Measurements from ENCODE around the gene WDR45B.
"Not testable (repeated sequence)": the region's sequence is repeated elsewhere in the genome, so short reads cannot be mapped to it uniquely, and the experiment has no call there.

Gene WDR45B

DNA sequence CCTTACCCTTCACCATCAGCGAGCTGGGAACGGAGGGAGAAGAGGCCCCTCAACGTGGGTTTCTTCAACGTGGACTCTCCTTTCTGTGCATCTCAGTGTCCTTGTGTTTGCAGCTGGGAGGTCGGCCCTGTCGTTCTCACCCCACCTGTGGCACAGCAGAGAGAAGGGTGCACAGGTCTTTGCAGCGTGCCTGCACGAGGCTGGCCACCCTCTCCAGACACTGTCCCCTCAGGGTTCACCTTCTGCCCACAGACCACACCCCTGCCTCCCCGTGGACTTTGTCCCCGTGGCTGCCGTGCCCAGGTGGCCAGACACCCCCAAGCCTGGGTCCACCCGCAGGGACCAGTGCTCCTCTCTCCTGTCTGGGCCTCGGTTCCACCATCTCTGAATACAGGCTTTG, 7.3 kb upstream of the WDR45B start:
- no peak for DNase-seq

DNA sequence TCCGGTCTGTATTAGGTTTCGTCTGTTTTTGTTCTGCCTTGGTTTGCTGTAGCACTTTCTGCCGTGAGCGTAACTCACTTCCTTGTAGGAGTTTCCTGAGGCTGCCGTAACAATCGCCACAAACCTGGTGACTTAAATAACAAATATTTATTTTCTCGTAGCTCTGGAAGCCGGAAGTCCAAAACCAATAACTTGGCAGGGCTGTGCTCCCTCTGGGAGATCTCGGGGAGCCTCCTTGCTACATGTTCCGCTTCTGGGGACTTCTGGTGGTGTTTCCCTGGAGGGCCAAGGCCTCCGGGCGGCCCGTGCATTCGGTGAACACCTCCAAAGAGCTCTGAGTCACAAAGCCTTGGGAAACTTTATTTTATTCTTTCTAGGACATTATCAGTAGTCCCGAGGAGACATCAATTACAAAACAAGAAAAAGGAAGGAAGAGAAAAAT, 6.8 kb upstream of the WDR45B start:
- DNase-seq, result no peak

DNA sequence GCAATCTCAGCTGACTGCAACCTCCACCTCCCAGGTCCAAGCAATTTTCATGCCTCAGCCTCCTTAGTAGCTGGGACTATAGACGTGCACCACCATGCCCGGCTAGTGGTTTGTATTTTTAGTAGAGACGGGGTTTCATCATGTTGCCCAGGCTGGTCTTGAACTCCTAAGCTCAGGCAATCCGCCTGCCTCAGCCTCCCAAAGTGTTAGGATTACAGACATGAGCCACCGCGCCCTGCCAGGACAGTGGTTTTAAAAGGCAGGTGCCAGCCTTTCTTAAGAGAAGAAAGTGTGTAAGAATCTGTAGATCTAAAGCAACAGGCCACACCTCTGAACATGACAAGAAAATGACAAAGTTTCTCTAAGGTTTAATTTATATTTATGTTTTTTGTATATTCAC, 6.4 kb upstream of the WDR45B start:
- not testable (repeated sequence) for DNase-seq

DNA sequence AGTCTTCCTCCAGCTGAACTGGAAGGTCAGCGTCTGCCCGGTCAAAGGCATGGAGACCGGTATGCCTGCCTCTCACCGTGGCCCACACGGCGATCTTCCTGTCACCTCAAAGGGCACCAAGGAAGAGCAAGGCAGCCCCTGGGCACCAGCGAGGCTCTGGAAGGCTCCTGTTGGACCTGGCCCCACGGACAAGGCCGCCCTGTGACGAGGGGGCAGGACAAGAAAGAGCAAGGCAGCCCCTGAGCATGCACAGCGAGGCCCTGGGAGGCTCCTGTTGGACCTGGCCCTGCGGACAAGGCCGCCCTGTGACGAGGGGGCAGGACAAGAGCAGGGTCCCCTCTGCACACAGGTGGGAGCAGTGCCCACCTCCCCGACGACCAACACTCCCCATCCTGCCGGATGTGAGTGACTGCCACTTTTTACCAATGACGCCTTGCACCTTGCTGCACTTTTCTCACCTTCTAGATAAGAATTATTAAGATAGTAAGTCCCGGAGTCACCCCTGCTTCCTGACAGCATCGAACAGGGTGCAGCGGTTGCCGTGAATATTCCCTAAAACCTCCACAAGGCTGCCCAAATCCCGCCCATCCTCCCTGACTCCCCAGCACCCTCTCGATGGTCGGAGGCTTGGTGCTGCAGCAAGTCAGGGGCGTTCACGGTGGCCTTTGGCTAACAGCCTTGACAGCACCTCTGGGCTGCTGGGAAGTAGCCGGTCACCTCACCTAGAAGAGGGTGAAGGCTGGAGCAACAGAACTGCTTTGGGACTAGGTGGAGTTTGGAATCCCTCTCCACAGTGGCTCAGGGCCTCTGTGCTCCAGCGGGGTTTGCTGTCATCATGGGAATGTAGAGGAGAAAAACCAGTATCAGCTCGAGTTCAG, 5.6 kb upstream of the WDR45B start:
- DNase-seq, result no peak

DNA sequence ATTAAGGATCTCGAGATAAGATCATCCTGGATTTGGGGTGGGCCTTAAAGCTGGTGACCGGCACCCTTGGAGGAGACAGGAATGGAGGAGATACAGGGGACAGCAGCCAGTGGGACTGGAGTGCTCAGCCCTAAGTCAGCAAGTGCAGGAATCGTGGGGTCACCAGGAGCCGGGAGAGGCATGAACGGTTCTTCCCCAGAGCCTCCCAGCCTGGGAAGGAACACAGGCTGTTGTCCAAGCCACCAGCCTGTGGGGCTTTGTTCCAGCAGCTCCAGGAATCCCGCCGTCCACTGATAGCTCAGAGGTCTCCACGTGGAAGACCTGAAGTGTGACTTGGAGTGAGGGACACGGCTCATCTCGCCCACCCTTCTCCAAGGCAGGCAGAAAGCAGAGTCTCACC, 2.5 kb upstream of the WDR45B start:
- DNase-seq, result no peak

DNA sequence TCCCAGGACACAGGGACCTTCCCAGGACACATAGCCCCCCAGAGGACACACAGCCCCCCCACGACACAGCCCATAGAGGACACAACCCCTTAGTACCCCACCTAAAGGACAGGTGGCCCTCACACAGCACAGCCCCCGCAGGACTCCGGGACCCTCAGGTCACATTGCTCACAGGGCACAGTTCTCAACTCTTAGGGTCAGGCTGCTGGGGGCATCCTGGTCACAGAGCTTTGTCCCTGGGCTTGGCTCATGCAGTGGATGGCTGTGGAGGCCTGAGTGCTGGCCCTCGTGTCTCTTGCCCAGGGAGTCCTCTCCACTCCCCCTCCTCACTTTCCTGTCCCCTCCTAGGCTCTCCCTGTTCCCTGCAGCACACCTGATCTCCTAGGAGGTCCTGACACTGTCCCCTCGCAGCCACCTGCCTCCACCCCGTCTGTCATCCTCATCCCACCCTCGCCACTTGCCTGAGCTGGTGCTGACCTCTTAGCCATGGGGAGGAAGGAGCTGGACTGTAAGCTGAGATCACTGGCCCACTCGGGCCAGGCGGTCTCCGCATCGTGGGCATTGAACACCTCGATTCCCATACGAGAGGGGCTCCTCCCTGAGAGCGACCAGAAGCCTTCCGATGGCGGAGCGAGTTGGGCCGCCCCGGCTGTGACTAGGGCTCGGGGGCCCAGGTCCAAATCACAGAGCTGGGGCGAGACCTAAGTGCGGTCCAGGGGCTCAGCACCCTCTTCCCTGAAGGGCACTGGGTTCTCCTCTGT, 1.4 kb upstream of the WDR45B start:
- no peak for DNase-seq

DNA sequence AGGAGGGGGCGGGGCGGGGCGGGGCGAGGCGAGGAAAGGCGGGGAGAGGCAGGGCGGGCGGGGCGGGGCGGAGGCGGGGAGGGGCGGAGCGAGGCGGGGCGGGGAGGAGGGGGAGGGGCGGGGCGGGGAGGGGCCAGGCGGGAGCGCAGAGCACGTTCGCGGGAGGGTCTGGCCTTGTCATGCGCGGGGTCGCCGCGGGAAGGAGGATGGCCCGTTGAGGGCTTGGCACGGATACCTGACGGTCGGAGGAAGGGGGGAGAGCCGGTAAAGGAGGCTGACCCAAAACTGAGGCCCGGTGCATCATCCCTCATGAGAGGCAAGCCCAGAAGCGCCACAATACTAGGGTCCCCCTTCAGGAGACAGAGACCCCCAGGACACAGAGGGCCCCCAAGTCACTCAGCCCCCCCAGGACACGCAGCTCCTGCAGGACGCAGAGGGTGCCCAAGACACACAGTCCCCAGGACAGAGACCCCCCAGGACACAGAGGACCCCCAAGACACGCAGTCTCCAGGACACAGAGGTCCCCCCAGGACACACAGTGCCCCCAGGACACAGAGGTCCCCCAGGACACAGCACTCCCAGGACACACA, 593 bp upstream of the WDR45B start:
- peak; percentile 3 for DNase-seq

DNA sequence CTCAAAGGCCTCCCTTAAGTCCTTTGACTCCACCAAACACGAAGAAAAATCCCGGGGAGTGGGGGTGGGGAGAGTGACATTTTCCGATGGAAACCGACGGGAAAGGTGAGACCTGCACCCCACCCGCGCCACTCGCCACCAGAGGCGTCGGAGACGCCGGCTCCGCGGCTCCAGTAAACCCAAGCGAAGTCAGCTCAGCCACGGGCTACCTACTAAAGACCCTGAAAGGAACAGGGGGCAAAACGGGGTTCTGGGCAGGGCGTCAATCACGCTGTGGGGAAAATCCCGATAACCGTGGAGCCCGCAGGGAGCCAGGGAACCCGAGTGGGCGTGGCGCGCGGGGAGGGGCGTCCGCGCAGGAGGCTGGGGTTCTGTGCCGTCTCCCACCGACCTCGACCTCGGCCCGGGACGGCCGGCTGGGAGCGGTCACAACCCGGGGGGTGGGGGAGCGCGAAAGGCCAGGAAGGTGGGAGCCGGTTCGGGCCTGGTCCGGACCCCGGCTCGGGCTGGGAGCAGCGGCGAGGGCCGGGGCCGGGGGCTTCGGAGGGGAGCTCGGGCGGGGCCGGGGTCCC, 565 bp downstream of the WDR45B start:
- DNase-seq, result no peak

DNA sequence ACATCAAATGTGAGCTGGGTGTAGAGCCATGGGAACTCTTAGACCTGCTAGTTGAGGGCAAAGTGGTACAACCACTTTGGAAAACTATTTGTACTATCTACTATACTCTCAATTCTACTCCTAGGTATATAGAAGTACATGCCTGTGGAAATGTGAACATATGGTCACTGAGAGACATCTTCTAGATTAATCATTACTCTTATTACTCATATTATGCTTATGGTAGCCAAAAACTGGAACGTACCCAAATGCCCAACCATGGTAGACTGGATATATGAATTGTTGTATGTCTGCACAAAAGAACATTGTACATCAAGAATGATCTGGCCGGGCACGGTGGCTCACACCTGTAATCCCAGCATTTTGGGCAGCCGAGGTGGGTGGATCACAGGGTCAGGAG, 2.7 kb downstream of the WDR45B start:
- DNase-seq, result no peak

DNA sequence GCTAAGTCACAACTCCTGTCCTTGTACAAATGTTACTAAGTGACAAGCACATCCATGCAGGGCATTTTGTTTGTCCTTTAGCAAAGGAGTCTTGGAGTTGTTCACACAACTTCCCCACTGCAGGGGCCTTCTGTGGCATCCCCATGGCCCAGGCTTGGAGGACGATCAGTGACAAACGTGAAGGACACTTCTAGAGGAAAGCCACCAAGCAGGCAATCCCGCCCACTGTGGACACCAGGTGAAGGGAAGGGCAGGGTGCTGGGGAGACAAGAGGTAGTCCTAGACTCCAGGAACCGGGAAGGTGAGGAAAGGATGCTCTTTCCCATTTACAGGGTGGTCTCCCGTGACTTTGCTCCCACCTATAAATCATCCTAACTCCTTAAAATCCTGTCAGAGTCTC, 4.1 kb downstream of the WDR45B start:
- DNase-seq, result no peak

DNA sequence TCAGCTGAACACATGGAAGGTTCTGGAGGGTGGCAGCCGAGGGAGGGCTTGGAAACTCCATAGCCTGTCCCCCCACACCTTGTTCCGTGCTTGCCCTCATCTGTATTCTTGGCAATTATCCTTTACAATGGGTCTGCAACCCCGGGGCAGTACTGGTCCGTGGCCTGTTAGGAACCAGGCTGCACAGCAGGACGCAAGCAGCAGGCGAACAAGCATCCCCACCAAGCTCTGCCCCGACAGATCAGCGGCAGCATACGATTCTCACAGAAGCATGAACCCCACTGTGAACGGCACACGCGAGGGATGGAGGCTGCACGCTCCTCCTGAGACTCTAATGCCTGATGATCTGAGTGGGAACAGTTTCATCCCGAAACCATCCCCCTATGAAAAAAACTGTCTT, 6.2 kb downstream of the WDR45B start:
- DNase-seq, result no peak

DNA sequence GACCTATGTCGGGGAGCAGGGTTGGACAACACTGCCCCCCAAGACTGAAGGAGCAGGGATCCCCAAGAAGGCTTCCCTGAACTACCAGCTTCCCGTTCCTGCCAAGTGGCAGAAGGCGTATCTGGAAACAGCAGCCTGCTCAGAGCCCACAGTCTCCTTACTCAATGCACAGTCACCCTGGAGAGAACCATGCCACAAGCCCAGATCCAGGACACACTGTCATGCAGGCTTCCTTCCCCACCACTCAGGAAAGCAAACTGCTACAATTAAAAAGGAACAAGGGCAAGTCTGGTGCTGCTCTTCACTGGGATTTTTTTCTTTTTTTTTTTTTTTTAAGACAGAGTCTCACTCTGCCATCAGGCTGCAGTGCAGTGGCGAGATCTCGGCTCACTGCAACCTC, 8.2 kb downstream of the WDR45B start:
- no peak for DNase-seq

DNA sequence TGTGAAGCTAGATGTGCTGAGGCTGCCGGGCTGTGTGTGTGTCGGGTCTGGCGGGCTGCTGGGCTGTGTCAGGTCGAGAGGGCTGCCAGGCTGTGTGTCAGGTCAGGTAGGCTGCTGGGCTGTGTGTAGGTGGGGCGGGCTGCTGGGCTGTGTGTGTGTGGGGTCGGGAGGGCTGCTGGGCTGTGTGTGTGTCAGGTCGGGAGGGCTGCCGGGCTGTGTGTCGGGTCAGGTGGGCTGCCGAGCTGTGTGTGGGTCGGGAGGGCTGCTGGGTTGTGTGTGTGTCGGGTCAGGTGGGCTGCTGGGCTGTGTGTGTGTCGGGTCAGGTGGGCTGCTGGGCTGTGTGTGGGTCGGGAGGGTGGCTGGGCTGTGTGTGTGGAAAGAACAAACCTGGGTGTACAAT, 8.6 kb downstream of the WDR45B start:
- DNase-seq, result no peak

DNA sequence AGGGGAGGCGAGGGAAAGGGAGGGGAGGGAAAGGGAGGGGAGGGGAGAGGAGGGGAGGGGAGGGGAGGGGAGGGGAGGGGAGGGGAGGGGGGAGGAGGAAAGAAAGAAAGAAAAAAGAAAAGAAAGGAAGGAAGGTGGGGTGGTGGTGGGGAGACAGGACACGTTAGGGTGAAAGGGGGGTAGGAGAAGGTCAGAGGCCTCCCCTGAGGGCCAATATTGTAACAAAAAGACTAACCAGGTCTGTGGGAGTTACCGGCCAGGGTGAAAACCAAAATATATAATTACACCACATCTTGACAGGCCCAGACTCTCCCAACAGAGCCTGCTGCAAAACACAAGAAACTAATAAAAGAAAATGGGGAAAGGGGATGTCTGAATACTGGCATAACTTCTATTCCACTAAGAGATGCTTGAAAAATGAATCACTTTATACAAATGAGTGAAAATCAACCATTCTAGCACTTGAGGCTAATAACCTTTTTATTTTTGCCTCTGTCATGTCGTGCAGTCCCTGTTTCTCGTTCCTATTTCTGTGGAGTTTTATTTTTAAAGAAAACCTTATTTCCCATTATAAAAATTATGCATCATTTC, 10.0 kb downstream of the WDR45B start:
- no peak for DNase-seq

DNA sequence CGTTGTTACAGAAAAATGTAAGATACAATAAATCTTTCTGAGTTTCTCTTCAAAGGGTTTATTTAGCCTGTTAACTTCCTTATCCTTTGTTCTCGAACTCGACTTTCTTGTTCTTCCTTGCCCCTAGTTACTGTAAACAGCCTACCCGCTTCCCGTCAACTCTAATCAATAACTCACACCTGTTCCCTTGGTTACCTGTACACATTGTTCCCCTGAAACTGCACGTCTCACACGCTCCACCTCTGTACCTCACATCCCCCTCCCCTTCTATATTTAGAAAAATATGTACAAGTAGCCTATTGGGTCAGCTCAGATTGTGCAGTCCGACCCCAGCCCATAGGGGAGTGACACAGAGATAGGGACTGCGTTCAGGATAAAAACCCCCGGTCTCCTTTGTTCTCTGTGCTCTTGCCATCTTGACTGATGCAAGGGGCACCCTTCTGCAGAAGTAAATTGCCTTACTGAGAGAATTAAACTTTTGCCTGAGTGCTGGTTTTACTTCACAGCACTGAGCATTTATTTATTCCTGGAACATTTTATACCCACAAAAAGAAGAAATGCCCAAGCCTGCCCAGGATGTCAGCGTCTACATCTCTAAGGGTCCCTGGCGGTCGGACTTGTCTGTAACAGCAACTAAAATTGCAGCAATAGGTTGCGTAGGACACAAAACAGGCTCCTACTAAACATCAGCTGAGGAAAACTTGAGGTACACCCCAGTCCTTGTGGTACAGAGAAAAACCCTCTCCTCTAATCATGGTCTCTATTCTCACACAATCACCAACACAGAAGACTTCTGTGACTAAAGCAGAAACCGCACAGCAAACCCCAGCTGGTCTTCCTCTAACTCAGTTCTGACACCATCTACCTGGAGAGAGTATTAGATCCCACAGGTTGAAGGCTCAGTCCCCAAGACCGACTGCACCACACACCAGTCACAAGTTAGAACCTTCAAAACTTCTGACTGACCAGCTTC, 11.3 kb downstream of the WDR45B start:
- DNase-seq, result no peak

DNA sequence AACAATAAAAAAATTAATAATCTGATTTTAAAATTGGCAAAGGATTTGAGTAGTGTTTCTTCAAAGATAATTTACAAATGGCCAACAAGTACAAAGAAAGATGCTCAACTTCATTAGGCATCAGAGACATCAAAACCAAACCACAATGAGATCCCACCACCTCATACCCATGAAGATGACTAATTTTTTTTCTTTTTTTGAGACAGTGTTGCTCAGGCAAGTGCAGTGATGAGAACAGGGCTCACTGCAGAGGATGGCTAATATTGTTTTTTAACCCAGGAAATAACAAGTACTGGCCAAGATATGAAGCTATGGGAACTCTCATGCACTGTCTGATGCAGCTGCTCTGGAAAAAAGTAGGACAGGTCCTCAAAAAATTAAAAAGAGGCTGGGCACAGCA, 14.9 kb downstream of the WDR45B start:
- DNase-seq, result no peak

DNA sequence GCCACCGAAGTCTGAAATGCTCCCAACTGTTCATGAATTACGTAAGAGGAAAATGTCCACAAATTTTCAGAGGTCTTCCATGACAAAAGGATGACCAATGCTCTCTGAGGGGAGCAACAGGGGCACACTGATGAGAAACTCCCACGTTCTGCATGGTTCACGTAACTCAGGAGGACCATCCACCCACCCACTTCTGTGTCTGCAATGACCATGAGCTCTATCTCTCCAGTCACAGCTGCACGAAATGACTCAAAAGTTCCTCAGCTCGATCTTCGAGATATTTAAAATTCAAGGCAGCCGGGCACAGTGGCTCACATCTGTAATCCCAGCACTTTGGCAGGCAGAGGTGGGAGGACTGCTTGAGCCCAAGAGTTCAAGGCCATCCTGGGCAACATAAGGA, 15.8 kb downstream of the WDR45B start:
- no peak for DNase-seq

DNA sequence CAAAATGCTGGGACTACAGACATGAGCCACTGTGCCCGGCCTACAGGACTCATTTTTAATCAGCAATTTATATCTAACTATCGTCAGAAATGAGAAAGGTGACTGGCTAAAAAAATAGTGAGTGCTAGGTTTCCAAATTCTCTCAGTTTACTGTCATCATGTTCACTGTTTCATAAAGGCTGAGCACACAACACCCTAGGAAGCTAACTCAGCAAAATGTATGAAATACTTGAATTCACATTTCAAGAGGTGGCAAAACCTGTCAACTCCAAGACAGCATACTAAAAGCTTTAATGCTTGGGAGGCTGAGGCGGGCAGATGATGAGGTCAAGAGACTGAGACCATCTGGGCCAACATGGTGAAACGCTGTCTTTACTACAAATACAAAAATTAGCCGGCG, 16.7 kb downstream of the WDR45B start:
- no peak for DNase-seq

DNA sequence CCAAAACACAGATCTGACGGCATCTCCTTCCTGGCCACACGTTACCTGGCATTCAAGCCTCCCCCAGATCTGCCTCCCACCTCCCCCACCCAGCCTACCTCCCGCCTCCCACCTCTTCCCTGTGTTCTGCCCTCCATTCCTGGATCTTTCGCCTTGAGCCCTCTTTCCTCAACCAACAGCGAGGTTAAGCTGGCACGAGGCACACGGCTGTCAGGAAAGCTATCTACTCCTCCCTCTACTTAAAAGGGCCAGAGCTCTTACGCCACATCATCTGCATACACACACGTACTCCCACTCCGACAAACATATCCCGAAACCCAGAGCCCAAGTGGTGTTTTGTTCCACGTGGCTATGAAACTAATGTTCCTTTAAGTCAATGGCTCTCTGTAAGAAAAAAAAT, 18.0 kb downstream of the WDR45B start:
- DNase-seq, result no peak

DNA sequence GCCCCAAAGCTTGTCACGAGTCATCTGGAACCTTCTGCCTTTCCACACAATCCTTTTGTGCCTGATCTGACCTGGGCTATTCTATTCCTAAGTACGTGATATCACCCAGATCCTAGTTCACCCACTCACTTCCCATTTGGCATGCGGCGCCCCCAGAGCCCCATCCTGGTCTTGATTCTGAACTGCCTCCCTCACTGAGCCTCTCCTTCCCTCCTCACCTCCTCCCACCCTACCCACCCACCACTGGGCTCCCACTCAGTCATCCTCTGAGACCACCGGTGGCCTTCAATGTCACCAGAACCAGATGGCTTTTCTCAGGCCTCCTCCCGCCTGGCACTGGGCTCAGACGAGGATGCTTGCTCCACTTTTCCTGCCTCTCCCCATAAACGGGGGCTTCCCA, 18.5 kb downstream of the WDR45B start:
- DNase-seq, result no peak

DNA sequence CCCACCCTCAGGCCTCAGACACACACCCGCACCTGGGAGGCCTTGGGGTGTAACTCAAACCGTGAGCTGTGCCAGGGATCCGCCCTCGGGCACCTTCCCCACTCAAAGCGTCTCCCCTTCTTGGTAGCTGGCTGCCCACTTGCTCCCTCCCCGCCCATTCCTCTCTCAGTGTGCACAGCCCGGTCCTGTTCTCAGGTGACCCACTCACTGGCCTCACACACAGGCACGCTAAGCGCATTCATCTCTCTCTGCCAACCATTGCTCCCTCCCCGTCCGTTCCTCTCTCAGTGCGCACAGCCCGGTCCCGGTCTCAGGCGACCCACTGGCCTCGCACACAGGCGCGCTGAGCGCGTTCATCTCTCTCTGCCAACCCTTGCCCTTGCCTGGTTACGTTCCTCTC, 20.8 kb downstream of the WDR45B start:
- DNase-seq, result no peak

DNA sequence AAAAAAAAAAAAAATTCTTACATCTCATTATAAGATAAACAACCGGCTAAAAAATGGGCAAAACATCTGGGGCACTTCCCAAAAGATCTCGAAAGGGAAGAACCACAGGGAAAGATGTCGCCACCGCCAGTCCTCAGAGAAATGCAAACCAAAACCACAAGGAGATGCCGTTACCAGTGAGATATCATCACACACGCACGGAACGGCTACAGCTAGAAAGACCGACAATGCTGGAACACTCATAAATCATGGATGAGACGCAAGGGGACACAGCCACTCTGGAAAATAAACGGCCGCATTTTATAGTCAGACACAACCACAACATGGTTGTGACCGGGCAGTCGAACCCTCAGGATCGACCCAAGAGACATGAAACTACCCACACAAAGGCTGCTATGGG, 24.5 kb downstream of the WDR45B start:
- DNase-seq, result no peak
